Right lobe of liver (tissue), 4 donors: ENCODE measurements around the gene ELL.

Source experiments
- POLR2A ChIP-seq: fragments of 450-650 bp; IDR thresholded peaks from one replicate; pipeline ENCODE4 v1.6.1; 2017; ENCODE audit warnings: antibody characterized with exemption, mild to moderate bottlenecking
- TF ChIP-seq, protein P1 (sequence below), 4 donors: fragments of 200-600 bp in 3 of 4; fragments of 450-650 bp in 1 of 4; IDR thresholded peaks; one replicate each; pipeline versions ENCODE4 v1.5.1 to v1.8.0; 2016 to 2022; ENCODE audit warnings: antibody characterized with exemption in 4 of 4, mild to moderate bottlenecking in 2 of 4
- donor health status: DM: no; HTN: no; CAD: no.
- donor health status: DM: no; HTN: no; CAD: no.
- donor health status: DM: no; HTN: yes; CAD: no.

DNA sequence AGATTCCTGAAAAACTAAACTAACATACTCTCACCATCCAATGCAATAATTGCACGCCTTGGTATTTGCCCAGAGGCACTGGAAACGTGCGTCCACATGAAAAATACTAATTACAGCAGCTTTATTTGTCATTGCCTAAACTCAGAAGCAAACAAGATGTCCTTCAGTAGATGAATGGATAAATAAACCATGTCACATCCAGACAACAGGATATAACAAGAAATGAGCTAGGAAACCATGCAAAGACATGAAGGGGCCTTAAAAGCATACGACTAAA, 25.0 kb downstream of the ELL start:
- TF ChIP-seq, protein P1, sequence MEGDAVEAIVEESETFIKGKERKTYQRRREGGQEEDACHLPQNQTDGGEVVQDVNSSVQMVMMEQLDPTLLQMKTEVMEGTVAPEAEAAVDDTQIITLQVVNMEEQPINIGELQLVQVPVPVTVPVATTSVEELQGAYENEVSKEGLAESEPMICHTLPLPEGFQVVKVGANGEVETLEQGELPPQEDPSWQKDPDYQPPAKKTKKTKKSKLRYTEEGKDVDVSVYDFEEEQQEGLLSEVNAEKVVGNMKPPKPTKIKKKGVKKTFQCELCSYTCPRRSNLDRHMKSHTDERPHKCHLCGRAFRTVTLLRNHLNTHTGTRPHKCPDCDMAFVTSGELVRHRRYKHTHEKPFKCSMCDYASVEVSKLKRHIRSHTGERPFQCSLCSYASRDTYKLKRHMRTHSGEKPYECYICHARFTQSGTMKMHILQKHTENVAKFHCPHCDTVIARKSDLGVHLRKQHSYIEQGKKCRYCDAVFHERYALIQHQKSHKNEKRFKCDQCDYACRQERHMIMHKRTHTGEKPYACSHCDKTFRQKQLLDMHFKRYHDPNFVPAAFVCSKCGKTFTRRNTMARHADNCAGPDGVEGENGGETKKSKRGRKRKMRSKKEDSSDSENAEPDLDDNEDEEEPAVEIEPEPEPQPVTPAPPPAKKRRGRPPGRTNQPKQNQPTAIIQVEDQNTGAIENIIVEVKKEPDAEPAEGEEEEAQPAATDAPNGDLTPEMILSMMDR (IDR thresholded peaks at IDR 0.05): no peak
- TF ChIP-seq POLR2A: no peak
